HepG2 (cell line): ENCODE data around the gene AJUBA. TPM values are rescaled to one million over a fixed set of nuclear protein-coding genes. Genes with fewer than 3 reads are reported as not detected.
A peak's percentile ranks its signal among the peaks of the same experiment; 100 is the strongest.

Source experiments
- BORCS8-MEF2B ChIP-seq: sonication (generic); formaldehyde crosslinking; IDR thresholded peaks from 2 replicates; pipeline ENCODE4 v1.8.0; 2022; ENCODE audit warnings: mild to moderate bottlenecking, missing genetic modification reagents
- ELF3 ChIP-seq: IDR thresholded peaks from 2 replicates; pipeline ENCODE4 v1.6.1; 2016; ENCODE audit warnings: missing genetic modification reagents, missing compliant biosample characterization
- IRF2 ChIP-seq: IDR thresholded peaks from 2 replicates; pipeline ENCODE4 v1.6.1; 2018; ENCODE audit warnings: missing genetic modification reagents, missing compliant biosample characterization
- KLF16 ChIP-seq, 2 experiments: sonication (generic) in 1 of 2; formaldehyde crosslinking in 1 of 2; IDR thresholded peaks; 2 replicates each; pipeline versions ENCODE4 v1.6.1 to v1.8.0; 2016 to 2023; ENCODE audit warnings: missing genetic modification reagents in 2 of 2, missing compliant biosample characterization in 1 of 2
- XBP1 ChIP-seq: sonication (generic); formaldehyde crosslinking; IDR thresholded peaks from 2 replicates; pipeline ENCODE4 v1.5.0; 2020; ENCODE audit warnings: missing genetic modification reagents
- ZBTB7B ChIP-seq: sonication (generic); formaldehyde crosslinking; IDR thresholded peaks from 2 replicates; pipeline ENCODE4 v1.4.0; 2020; ENCODE audit warnings: missing genetic modification reagents
- ZMAT3 ChIP-seq: sonication (generic); formaldehyde crosslinking; conservative IDR thresholded peaks from 2 replicates; pipeline ENCODE4 v1.7.0; 2021; ENCODE audit warnings: missing genetic modification reagents
- ZNF331 ChIP-seq: sonication (generic); formaldehyde crosslinking; IDR thresholded peaks from 2 replicates; pipeline ENCODE4 v1.4.0; 2020; ENCODE audit warnings: missing genetic modification reagents
- ZNF446 ChIP-seq: sonication (generic); formaldehyde crosslinking; IDR thresholded peaks from 2 replicates; pipeline ENCODE4 v1.5.0; 2020; ENCODE audit warnings: mild to moderate bottlenecking, missing genetic modification reagents
- polyA plus RNA-seq, 8 experiments: library from polyadenylated mRNA; depleted of rRNA in 3 of 8; stranded (reverse) in 7 of 8; unstranded in 1 of 8; fragments of >200 nt; fragmentation: Illumina TruSeq in 4 of 8; extraction: Trizol in 4 of 8; gene quantifications; 2 replicates each; pipeline versions ENCODE4 v1.2.1 to v1.2.3, GENCODE V29; 2011 to 2016; ENCODE audit warnings: low read depth in 4 of 8, missing spikeins in 1 of 8, mixed read lengths in 1 of 8; ENCODE audit not compliant: insufficient read depth in 1 of 8
- total RNA-seq, 5 experiments: library from RNA; depleted of rRNA; stranded (reverse); fragments of >200 nt; fragmentation: Illumina TruSeq; extraction: Trizol; gene quantifications; 2 replicates each; pipeline ENCODE4 v1.2.3, GENCODE V29; 2016; ENCODE audit warnings: low read depth in 1 of 5
- TF ChIP-seq, protein P1 (sequence below): IDR thresholded peaks from 2 replicates; pipeline ENCODE4 v1.6.1; 2016; ENCODE audit warnings: missing genetic modification reagents, missing compliant biosample characterization
- TF ChIP-seq, protein P2 (sequence below): sonication (generic); formaldehyde crosslinking; IDR thresholded peaks from 2 replicates; pipeline ENCODE4 v1.4.0; 2020; ENCODE audit warnings: missing genetic modification reagents, low read depth, mild to moderate bottlenecking, borderline replicate concordance
- TF ChIP-seq, protein P3 (sequence below): sonication (generic); formaldehyde crosslinking; IDR thresholded peaks from 2 replicates; pipeline ENCODE4 v1.4.0; 2020; ENCODE audit warnings: missing genetic modification reagents
- TF ChIP-seq, protein P4 (sequence below): IDR thresholded peaks from 2 replicates; pipeline ENCODE4 v1.4.0; 2020; ENCODE audit warnings: mild to moderate bottlenecking, missing genetic modification reagents
- TF ChIP-seq, protein P5 (sequence below): sonication (generic); formaldehyde crosslinking; IDR thresholded peaks from 2 replicates; pipeline ENCODE4 v1.4.0; 2020; ENCODE audit warnings: mild to moderate bottlenecking, missing genetic modification reagents, borderline replicate concordance
- TF ChIP-seq, protein P6 (sequence below): sonication (generic); formaldehyde crosslinking; IDR thresholded peaks from 2 replicates; pipeline ENCODE4; 2020; ENCODE audit warnings: missing genetic modification reagents, mild to moderate bottlenecking, borderline replicate concordance

Gene AJUBA
- total and polyA plus RNA-seq, 2 of the 13 experiments (the other 11 are each of a cell fraction or from before 2014, with no cell fraction given): 157 to 241 TPM

DNA sequence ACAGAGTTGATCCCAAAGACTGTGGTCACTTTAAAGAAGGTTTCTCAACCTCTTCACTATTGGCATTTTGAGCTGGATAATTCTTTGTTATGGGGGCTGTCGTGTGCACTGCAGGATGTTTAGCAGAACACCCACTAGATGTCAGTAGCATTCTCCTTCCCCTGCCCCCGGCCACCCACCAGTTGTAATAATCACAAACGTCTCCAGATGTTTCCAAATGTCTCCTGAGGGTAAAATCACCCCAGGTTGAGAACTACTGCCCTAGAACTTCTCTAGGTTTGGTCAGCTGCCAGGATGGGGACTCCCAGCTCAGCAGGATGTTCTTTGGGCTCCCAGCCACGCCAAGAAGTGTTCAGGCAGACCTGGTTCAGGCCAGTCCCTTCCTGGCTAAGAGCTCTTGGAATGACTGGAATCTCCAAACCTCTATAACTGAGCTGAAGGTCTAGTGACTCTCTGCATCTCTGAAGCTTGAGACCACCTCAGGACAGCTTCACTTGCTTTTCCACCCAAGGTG is 12.5 kb upstream of the AJUBA start (continued):
- TF ChIP-seq ZBTB7B (CRISPR knock-in tag) (peak; percentile 61; the same call in 1 of the 2 replicates), ZMAT3 (CRISPR knock-in tag) (0 out of 2 replicates have a peak, but pooled peaks have one; percentile 36), ELF3 (CRISPR knock-in tag) (0 out of 2 replicates have a peak, but pooled peaks have one; percentile 32), XBP1 (CRISPR knock-in tag) (no peak), IRF2 (CRISPR knock-in tag) (0 out of 2 replicates have a peak, but pooled peaks have one; percentile 42), ZNF331 (CRISPR knock-in tag) (0 out of 2 replicates have a peak, but pooled peaks have one; percentile 20), ZNF446 (CRISPR knock-in tag) (no peak), BORCS8-MEF2B (CRISPR knock-in tag) (peak; percentile 62; the same call in 1 of the 2 replicates), KLF16 (CRISPR knock-in tag; IDR thresholded peaks at IDR 0.05) (no peak)
- TF ChIP-seq, protein P1, sequence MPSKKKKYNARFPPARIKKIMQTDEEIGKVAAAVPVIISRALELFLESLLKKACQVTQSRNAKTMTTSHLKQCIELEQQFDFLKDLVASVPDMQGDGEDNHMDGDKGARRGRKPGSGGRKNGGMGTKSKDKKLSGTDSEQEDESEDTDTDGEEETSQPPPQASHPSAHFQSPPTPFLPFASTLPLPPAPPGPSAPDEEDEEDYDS: peak; percentile 22; the same call in 1 of the 2 replicates
- TF ChIP-seq, protein P2, sequence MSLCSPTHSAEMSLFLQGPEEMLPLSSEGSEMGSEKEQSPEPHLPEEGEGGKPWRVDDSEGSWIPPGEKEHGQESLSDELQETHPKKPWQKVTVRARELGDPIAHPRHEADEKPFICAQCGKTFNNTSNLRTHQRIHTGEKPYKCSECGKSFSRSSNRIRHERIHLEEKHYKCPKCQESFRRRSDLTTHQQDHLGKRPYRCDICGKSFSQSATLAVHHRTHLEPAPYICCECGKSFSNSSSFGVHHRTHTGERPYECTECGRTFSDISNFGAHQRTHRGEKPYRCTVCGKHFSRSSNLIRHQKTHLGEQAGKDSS: peak; percentile 60; the same call in 1 of the 2 replicates
- TF ChIP-seq, protein P3, sequence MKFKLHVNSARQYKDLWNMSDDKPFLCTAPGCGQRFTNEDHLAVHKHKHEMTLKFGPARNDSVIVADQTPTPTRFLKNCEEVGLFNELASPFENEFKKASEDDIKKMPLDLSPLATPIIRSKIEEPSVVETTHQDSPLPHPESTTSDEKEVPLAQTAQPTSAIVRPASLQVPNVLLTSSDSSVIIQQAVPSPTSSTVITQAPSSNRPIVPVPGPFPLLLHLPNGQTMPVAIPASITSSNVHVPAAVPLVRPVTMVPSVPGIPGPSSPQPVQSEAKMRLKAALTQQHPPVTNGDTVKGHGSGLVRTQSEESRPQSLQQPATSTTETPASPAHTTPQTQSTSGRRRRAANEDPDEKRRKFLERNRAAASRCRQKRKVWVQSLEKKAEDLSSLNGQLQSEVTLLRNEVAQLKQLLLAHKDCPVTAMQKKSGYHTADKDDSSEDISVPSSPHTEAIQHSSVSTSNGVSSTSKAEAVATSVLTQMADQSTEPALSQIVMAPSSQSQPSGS (CRISPR knock-in tag): 0 out of 2 replicates have a peak, but pooled peaks have one; percentile 41
- TF ChIP-seq, protein P4, sequence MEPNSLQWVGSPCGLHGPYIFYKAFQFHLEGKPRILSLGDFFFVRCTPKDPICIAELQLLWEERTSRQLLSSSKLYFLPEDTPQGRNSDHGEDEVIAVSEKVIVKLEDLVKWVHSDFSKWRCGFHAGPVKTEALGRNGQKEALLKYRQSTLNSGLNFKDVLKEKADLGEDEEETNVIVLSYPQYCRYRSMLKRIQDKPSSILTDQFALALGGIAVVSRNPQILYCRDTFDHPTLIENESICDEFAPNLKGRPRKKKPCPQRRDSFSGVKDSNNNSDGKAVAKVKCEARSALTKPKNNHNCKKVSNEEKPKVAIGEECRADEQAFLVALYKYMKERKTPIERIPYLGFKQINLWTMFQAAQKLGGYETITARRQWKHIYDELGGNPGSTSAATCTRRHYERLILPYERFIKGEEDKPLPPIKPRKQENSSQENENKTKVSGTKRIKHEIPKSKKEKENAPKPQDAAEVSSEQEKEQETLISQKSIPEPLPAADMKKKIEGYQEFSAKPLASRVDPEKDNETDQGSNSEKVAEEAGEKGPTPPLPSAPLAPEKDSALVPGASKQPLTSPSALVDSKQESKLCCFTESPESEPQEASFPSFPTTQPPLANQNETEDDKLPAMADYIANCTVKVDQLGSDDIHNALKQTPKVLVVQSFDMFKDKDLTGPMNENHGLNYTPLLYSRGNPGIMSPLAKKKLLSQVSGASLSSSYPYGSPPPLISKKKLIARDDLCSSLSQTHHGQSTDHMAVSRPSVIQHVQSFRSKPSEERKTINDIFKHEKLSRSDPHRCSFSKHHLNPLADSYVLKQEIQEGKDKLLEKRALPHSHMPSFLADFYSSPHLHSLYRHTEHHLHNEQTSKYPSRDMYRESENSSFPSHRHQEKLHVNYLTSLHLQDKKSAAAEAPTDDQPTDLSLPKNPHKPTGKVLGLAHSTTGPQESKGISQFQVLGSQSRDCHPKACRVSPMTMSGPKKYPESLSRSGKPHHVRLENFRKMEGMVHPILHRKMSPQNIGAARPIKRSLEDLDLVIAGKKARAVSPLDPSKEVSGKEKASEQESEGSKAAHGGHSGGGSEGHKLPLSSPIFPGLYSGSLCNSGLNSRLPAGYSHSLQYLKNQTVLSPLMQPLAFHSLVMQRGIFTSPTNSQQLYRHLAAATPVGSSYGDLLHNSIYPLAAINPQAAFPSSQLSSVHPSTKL (CRISPR knock-in tag): 0 out of 2 replicates have a peak, but pooled peaks have one; percentile 22
- TF ChIP-seq, protein P5, sequence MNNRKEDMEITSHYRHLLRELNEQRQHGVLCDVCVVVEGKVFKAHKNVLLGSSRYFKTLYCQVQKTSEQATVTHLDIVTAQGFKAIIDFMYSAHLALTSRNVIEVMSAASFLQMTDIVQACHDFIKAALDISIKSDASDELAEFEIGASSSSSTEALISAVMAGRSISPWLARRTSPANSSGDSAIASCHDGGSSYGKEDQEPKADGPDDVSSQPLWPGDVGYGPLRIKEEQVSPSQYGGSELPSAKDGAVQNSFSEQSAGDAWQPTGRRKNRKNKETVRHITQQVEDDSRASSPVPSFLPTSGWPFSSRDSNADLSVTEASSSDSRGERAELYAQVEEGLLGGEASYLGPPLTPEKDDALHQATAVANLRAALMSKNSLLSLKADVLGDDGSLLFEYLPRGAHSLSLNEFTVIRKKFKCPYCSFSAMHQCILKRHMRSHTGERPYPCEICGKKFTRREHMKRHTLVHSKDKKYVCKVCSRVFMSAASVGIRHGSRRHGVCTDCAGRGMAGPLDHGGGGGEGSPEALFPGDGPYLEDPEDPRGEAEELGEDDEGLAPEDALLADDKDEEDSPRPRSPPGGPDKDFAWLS (CRISPR knock-in tag): no peak
- TF ChIP-seq, protein P6, sequence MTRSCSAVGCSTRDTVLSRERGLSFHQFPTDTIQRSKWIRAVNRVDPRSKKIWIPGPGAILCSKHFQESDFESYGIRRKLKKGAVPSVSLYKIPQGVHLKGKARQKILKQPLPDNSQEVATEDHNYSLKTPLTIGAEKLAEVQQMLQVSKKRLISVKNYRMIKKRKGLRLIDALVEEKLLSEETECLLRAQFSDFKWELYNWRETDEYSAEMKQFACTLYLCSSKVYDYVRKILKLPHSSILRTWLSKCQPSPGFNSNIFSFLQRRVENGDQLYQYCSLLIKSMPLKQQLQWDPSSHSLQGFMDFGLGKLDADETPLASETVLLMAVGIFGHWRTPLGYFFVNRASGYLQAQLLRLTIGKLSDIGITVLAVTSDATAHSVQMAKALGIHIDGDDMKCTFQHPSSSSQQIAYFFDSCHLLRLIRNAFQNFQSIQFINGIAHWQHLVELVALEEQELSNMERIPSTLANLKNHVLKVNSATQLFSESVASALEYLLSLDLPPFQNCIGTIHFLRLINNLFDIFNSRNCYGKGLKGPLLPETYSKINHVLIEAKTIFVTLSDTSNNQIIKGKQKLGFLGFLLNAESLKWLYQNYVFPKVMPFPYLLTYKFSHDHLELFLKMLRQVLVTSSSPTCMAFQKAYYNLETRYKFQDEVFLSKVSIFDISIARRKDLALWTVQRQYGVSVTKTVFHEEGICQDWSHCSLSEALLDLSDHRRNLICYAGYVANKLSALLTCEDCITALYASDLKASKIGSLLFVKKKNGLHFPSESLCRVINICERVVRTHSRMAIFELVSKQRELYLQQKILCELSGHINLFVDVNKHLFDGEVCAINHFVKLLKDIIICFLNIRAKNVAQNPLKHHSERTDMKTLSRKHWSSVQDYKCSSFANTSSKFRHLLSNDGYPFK: peak; percentile 54; the same call in 1 of the 2 replicates
